ENCODE data around the gene NEO1.

DNA sequence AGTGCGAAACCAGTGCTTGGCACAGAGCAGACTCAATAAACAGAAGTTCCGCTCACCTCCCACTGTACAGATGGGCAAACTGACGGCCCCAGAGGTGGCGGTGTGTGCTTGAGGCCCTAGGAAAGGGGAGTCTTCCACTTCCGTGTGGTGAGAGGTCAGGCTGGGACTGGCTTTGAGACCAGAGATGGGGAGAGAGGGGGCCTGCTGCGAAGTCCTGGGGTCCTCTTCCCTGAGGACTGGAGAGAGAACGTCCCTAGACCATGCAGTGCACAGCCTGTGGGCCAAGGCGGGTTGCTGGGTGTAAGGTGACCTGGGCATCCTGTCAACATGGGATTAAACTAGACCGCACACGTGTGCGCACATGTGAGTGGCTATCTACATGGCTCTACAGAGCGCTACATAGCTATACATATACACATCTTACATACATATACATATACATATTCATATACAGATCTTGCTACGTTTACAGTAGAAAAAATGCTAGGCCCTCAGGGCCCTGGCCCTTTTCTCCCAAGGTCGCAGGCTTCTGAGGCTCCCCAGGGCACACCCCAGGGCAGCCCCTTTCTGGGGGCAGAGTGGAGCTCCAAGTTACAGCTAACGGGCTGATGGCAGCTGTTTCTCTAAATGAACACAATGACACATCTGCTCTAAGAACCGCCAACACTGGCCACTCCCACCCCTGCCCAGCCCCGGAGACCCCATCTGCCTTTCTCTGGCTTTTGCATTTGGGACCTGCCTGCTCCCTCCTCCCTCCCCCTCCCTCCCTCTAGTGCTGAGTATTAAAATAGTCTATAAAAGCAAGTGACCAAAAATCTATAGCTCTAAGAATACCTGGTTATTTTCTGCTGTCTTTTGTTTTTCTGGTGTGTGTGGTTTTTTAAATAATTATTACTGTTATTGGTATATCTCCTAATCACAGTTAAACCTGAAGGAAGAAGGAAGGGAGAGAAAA is 269.5 kb downstream of the NEO1 start:
- TF ChIP-seq TAF1 (IDR thresholded peaks at IDR 0.05; ENCODE audit: low read depth, low read length) (no peak), POLR2A (IDR thresholded peaks at IDR 0.05; ENCODE audit: low read depth, low read length) (no peak), POLR2AphosphoS5 (IDR thresholded peaks at IDR 0.05; ENCODE audit: low read depth, low read length) (no peak), POU2F2 (IDR thresholded peaks at IDR 0.05; ENCODE audit: low read depth, low read length) (no peak)
